Fibroblast of skin of abdomen (primary cell): Measurements from ENCODE around the gene TBPL2.
"Not testable (repeated sequence)": the region's sequence is repeated elsewhere in the genome, so short reads cannot be mapped to it uniquely, and the experiment has no call there.

ENCODE experiments used
- DNase-seq: peaks from one replicate; pipeline ENCODE4 v3.0.0-alpha.2; 2013

Gene TBPL2

DNA sequence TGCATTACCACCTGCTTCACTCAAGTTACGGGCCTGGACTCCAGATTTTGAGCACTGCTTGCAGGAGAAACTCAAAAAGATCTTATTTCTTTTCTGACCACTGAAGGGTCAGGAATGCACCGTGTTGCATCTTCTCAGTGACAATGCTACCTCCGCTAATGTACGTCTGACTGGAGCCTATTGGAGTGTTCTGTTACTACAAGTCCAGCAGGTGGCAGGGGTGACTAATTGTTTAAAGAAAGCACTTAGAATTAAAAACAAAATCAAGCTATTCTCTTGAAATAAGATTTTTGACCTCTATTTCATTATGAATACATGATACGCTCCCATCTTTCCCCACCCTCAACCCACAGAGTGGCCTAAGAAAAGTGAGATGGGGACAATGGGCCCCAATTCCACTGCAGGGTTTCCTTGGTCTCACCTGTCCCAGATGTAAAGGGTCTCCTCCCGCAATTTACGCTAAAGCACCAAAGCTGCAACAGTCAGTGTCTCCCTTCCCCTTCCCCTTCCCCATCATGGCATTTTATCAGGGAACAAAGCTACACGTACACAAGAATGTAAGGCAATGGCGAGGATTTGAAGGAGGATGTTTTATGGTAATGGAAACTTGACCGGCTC lies 2.2 kb downstream of the TBPL2 start:
- peak; percentile 51 for DNase-seq

DNA sequence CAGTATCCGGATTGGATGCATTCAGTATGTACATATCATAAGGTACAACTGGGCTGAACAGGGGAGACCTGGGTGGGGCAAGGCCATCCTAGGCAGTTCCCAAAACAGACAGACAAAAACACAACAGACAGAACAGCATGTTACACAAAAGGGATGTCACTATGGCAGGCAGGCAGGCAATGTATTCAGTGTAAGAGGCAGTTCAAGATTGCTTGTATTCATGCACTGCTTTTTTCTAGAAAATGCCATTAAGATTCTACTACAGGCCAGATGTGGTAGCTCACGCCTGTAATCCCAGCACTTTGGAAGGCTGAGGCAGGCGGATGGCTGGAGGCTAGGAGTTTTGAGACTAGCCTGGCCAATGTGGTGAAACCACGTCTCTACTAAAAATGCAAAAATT lies 3.5 kb downstream of the TBPL2 start:
- no peak for DNase-seq

DNA sequence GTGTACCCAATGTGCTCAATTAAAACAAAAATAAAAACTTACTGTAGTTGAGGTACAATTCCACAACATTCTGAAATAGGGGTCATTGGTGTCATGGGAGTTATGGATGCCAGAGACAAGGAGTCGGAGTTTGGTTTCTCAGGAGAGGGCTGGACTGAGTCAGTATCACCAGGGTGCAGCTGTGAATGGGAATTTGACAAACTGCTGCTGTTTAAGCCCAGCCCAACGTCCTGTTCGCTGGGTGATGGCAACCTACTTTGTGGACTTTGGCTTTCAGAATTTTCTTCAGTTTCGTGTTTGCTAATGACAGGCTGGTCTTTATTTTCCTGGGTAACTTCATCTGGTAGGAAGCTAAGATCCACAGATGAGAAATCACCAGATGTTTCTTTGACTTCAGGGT lies 3.9 kb downstream of the TBPL2 start:
- no peak for DNase-seq

DNA sequence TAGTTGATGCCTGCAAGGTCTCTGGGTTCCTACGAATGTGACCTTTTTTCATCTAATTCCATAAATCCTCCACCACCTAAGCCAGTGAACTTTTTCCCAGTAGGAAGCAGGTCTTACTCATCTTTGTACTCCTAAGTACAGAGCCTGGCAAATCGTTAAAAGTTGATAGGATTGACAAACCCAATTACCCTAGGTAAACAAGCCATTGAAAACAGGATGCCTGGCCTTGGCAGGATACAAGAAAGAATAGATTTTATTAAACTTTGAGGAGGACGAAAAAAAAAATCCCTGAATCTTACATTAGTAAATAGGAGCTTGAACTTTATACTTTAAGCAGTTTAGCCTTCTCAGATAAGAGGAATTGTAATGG lies 5.6 kb downstream of the TBPL2 start:
- DNase-seq, result no peak

DNA sequence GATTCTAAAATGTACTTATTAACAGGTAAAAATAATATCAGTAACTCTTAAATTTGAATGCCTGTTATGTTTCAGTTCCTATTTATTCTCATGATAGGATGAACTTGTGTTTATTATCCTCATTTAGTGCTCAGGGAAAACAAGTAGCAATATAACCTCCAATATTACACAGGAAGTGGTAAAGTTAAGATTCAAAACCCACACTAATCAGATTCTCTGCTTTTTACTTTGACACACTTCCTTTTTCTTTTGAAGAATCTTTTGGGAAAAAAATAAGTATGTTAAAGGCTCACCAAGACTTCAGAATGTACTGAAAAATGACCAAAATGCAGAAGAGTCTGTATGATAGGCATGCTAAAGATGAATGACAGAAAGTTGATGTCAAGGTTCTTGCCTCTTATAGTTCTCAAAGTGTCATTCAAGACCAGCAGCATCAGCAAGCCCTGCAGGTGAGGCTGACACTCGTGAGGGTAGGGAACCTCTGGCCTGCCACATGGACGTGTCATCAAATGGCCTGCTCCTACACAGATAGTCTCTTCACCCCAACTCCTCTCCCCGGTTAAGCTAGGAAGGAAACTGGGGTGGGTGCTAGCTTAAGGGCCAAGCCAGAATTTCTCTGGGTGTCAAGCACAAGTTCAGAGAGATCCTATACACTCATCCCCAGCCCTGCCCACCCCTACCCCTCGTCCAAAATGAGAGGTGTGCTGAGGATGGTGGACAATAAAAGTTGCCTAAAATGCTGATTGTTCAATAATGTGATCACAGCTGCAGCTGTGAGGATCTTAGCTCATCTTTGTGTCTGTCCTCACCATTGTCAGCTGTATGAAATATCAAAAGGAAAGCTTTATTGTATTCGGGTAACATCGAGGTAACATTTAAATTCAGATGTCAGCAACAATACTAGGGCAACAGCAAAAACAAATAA lies 6.3 kb downstream of the TBPL2 start:
- no peak for DNase-seq

DNA sequence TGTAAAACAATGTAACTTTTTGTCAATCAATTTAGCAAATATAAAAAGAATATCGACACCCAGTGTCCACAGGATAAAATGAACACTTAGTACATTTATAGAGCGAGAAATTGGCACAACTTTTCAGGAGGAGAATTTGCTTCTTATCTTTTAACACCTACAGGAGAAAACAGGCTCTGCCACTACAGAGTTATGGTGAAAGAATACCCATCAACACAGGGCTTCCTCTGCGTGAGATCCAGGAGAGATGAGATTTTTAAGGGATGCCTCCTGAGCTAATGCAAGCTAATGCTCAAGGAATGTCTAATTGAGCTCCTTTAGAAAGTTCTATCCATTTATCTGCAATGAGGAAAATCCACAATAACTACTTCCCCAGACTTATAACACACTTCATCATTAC lies 7.8 kb downstream of the TBPL2 start:
- no peak for DNase-seq

DNA sequence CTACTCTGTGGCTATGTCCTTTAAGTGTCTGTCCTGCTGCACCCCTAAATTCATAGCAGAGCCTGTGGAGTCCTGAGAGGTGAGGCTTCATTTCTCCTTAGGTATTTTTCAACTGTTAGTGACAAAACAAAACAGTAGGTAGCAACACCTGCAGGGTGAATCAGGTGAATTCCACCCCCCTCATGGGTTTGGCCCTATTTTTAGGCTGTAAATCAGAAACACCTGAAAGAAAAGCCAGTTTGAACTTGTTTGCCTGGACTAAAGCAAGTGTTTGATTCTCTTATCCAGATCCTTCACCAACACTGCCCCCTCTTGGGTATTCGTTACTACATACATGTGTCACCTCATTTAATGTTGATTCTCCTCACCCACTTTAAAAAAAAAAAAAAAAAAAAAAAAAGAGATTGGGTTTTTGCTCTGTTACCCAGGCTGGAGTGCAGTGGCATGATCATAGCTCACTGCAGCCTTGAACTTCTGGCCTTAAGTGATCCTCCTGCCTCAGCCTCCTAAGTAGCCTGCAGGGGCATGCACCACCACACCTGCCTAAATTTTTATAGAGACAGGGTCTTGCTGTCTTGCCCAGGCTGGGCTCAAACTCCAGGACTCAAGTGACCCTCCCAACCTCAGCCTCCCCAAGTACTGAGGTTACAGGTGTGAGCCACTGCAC lies 10.3 kb downstream of the TBPL2 start:
- DNase-seq, result peak; percentile 65

DNA sequence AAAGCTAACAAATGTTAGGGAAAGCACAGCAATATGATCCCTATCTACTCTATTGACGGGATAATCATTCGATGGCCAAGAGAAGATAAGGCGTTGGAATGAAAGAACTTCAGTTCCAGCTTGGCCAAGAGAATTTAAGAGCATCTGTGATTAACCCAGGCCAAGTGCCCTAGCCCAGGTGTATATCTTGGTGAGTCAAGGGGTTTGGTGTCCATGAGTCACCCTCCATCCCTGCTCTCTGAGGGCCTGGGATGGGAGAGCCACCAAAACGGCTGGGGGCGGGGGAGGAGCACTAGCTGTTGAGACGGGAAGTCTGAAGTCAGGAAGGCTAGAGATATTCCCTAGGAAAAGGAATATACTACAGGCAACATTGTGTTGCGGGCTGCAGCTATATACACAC lies 13.0 kb downstream of the TBPL2 start:
- no peak for DNase-seq

DNA sequence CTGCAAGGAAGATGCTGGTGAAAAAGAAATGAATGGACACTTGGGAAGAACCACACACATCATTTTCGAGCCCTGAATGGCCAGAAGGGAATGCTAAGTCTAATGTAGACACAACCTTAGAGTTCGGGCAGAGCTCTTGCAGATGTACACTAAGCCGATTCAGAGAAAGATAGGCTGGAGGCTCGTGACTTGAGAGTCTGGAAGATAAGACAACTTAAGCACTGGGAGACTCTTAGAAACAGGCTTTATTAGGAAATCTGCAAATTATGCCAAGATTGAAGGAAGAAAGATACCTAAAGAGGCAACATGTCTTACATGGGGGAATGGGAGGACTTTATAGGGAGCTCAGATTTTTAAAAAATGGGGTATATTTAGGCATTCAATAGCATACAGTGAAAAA lies 13.5 kb downstream of the TBPL2 start:
- DNase-seq, result no peak

DNA sequence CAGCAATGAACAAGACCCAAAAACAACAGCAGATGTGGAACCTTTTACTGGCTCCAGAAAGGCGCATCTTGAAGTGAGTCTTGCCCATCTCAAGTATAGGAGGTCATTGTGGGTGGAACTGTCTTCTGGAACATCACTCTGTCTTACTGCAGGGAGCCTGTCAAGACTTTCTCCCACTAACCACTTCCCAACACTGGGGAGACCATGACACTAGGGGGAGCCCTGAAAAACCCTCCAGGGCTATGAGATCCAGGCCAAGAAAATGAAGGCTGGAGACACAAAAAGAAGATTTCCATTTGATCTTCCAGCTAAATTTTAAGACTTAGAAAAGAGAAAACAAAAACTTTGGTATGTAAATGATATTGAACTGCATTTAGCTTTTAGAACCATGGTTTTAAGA lies 15.3 kb downstream of the TBPL2 start:
- DNase-seq, result no peak

DNA sequence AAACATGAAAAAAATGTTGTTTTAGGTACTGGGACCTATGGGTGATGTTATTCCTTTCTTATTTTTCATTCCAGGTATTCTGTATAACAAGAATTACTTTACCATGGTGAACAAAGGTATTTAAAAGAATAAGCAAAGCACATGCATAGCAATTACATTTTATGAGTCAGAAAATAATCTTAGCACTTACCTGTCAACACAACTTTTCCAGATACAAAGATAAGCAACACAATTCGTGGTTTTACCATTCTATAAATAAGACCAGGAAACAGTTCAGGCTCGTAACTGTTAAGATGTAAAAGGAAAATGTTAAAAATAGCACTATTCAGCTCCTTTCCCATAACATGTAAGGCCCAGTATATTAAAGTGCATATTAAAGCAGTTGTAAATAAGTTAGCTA lies 16.4 kb downstream of the TBPL2 start:
- no peak for DNase-seq

DNA sequence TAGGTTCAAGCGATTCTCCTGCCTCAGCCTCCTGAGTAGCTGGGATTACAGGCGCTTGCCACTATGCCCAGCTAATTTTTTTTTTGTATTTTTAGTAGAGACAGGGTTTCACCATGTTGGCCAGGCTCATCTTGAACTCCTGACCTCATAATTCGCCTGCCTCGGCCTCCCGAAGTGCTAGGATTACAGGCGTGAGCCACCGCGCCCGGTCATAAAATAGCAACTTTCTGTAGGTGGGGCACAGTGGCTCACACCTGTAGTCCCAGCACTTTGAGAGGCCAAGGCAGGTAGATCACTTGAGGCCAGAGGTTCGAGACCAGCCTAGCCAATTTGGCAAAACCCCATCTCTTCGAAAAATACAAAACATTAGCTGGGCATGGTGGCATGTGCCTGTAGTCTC lies 18.1 kb downstream of the TBPL2 start:
- not testable (repeated sequence) for DNase-seq

DNA sequence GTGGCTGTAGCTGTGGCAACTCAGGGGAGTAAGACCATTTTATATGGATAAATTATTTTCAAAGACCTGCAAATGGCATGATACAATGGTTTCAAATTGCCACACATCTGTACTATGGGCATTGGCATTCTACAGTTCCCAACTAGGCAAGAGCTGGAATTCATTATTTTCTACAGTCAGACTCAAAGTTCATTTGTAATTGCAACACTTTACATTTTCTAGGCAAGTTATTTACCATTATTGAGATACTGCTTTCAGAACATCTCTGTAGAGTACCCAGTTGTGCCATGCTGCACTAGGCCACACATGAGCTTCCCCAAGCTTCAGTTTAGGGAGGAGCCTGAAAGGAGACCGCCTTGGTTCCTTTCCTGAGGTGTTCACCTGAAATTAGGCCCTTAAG lies 20.8 kb downstream of the TBPL2 start:
- DNase-seq, result no peak

DNA sequence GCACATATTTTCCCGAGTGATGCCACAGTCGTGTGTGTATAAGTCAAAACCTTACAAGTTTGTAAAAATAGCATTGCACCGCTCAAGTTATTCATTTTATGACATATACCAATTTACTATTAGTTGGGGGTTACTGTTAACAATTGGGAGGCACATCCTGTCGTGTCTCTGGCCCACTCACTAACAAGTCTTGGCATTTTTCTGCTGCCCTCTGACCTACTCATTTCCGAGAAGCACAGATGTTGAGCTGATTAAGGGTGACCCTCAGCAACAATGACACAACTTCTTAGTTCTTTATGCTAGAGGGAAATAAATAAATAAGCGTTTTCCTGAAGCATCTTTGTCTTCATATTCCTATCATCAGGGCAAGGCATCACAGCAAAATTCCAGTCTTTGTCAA lies 22.0 kb downstream of the TBPL2 start:
- no peak for DNase-seq

DNA sequence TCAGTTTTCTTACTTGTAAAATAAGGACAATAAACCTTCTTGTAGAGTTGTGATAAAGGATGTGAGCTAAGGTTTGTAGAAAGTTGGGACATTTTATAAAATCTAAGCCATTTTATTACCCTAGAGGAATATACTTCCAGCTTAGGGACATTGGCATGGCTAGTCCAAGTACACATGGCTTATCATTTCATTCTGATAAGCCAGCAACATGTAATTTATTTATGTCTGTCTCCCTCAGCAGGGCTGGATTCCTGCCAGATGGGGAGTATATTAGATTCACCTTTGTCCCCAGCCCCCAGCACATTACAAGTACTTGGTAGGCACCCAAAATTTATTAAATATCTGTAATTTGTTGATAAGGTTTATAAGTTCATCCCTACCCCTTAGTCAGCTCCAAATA lies 22.5 kb downstream of the TBPL2 start:
- no peak for DNase-seq

DNA sequence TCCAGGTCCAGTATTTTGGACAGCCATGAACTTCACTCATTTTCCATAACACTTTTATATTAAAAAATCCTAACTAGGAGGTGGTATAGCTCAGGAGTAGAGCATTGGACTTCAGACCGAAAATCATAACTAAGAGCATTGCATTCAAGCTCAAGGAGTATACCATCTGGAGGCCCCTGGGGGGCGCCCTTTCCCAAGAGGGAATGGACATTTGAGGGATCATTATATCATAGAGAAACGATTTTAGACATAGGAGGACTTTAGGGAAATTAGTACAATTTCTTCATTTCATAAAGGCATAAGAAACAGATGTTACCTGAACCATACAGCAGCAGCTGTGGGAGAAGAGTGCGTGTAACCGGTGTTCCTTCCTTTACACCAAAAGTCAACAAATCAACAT lies 23.6 kb downstream of the TBPL2 start:
- DNase-seq, result no peak

DNA sequence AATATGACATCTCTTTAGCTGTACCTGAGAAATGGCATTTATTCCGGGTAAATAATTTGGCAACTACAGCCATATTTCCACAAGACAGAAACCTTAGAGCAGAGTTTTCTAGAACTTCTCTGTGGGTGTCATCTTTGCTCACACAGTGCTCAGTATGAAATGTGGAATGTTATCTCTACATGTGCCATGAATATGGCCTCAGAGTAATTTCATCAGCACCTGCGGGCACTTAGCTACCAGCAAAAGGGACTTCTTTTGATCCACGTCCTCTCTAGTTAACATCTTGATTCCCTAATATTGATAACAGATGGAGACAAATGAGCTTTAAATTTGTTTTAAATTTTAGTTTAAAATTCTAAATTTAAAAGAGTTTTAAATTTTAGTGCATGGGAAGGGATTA lies 25.9 kb downstream of the TBPL2 start:
- no peak for DNase-seq

DNA sequence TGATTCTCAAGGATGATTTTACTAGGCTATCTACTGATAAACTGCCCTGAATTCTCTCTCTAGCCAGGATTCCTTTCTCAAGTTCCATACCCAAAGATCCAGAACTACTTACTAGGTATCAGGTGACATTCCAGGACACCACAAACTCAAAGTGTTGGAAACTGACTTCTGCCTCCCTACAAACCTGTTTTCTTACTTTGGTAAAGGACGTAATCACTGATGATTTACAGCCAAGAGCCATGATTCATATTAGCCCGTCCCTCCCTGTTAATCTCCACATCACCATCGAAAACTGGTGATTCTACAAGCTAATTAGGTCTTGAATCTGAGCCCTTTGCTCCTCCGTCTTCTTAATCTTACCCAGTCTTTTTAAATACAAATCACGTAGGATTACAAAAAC lies 27.7 kb downstream of the TBPL2 start:
- no peak for DNase-seq

DNA sequence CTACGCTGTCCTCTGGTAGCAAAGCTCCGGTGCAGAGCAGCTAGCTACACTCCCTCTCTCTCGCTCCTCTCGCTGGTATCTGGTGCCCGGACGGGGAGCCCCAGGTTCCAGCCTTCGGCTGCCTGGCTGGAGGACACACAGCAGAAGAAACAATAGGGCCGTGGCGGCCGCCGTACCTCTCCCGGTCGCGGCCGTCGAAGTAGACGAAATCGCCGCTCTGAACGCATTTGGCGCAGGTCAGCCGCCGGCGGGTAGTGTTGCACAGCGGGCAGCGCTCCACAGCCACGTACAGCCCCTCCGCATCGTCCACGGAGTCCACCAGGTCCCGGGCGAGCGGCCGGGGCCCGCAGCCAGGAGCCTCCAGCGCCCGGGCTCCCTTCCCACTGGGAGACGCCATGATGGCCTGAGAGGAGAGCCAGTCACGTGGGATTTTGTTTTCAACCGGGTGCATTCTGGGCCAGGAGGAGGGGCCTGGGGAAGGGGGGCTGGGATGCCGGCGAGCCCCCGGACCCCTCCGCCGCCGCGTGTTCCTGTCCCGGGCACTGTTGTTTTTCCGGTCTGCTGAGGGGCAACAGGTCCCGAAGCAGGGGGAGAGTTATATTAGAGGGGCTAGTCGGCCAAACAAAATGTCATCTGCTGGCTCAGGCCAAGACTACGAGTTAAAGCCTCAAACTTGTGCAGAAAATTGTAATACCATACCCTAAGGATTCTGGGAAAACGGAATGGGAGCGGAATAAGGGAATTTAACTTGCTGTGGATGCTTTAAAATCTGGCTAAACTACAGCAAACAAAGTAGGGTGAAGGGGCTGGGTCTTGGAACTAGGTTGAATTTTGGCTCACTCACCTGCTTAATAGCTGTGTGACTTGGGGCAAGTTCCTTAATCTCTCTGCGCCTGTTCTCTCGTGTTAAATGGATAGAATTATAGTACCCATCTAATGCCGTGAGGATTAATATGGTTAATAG lies 28.7 kb downstream of the TBPL2 start, which contains the start of gene ATG14:
TSS of gene ATG14 (minus strand) at position 405 of the 964 bp plus-strand sequence. CDS start at position 397, 8 bp downstream.
- DNase-seq, result peak; percentile 85

DNA sequence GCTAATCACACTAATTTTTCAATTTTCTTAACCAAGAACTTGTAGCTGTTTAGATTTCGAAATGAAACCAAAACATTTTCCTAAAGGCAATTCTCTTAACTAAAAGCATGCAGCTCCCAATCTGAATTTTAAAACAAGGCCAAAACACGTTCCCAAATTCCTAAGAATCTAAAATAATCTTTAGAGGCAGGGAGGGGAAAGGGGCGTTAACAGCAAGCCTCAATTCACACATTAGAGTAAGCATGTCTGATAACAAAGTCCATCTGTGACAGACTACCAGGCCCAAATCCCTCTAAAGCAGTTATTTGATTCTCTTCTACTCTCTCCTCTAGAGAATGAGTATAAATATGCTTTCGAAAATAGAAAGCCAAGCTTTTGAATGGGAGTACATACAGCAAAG lies 29.5 kb downstream of the TBPL2 start:
- DNase-seq, result no peak

DNA sequence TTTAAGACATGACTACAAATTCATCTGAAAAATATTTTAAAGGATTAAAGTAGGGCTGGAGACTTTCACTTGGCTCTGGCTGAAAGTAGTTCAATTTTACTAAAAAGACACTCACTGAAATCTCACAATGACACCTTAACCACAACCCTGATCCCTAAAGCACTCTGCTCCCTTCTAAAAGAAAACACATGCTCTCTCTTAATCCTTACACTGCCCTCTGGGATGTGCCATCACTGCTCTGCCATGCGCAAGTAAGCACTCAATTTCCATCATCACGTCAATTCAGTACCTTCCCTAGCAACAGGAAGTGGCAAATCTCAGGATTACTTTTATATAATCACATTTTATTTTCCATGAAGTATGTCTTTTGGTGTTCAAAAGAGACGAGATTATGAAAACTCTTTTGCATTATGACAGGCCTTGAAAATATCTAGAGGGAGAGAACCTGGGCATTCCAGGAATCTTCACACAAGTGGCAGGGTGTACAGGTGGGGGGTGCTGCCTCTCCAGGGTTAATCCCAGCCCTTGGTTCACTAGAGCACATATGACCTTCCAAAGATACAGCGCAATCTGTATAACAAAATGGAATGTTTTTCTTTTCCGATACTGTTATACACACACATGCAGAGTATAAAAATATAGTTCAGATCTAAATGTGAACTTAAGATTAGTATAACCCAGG lies 36.1 kb downstream of the TBPL2 start:
- no peak for DNase-seq

DNA sequence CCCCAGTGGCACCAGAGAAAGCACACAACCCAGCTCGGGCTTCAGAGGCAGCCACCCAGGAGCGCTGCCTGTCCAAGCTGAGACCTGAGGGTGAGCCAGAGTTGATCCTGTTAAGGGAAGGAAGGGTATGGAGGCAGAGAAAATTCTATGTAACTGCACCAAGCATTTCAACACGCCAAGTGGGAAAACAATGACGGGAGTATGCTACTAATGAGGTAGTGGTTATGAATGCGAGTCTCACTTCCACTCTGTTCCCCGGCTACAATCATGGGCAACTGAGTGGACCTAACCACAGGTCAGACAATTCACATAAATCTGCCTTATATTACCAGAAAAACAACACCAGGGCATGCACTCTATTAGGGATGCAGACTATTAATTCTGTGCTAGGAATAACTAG lies 38.7 kb downstream of the TBPL2 start:
- DNase-seq, result no peak
